SK-N-MC (cell line): ENCODE results near the gene KCNH3.

Source experiments
- DNase-seq: peaks from one replicate; pipeline ENCODE4 v3.0.0-alpha.2; 2011; ENCODE audit warnings: low read depth, low spot score
- H3K27ac ChIP-seq: fragments of 200-600 bp; sonication (generic); 2 replicates; pipeline ENCODE4 v1.5.1; 2016; ENCODE audit warnings: mixed run types
- H3K36me3 ChIP-seq: fragments of 200-600 bp; sonication (generic); 2 replicates; pipeline ENCODE4 v1.6.1; 2017; ENCODE audit warnings: antibody characterized with exemption, low read length, mixed read lengths; ENCODE audit not compliant: insufficient read depth
- H3K4me3 ChIP-seq: fragments of 200-600 bp; sonication (generic); 2 replicates; pipeline ENCODE4 v1.5.1; 2016
- H3K9ac ChIP-seq: fragments of 200-600 bp; sonication (generic); 2 replicates; pipeline ENCODE4 v1.8.0; 2017; ENCODE audit warnings: mixed run types, mixed read lengths; ENCODE audit not compliant: insufficient read length
- H3K9me3 ChIP-seq: fragments of 200-600 bp; sonication (generic); 2 replicates; pipeline ENCODE4 v1.6.1; 2017; ENCODE audit warnings: low read depth, mild to moderate bottlenecking, antibody characterized with exemption, low read length, moderate library complexity, mixed read lengths
- EZH2 ChIP-seq: fragments of 200-600 bp; sonication (generic); IDR thresholded peaks from one replicate; pipeline ENCODE4 v1.6.1; 2017; ENCODE audit warnings: antibody characterized with exemption
- FOXP2 ChIP-seq: optimal IDR thresholded peaks from 2 replicates; pipeline ENCODE3; 2011; ENCODE audit warnings: mild to moderate bottlenecking, moderate library complexity; ENCODE audit not compliant: insufficient read depth; ENCODE audit errors: extremely low read length, control extremely low read depth
- POLR2AphosphoS5 ChIP-seq: IDR thresholded peaks from 2 replicates; pipeline ENCODE4 v1.6.1; 2012; ENCODE audit warnings: mild to moderate bottlenecking, low read depth, low read length, borderline replicate concordance

KCNH3 gene

DNA sequence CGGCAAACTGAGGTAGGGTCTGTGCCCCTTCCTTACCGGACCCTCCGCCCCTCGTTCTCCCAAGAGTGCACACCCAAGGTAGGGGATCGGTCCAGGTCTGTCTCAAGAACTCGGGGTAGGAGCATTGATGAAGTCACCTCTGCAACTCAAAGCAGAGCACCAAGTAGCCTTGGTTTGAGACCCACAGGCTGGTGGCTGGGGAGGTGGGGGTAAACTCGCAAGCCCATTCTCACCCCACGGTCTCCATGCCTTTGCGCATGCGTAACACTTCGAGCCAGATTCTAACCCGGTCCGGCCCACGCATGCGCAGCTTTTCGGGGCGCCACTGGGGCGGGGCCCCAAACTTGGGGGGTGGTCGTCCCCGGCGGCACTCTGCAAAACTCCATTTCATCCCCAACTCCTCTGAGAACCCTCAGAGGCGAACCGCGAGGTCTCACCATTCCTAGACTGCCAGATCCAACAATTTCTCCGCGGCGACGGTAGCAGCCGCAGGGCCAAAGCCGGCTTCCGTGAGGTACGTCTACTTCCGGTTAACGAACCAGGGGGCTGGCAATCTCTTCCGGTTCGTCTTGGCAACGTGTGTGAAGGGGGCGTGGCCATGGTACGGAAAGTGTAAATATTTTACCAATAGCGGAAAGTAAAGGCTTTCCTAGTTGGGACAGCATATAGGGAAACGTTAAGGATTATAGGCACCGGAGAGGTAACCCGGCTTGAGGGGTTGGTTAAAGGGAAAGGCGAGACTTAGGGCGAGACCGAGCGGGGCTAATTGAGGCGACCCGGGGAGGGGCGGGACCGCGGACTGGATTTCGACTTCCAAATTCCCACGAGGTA, 29.0 kb downstream of the KCNH3 start, which contains the start of gene MCRS1:
MCRS1 (minus strand) TSS at position 532 of the 831 bp plus-strand sequence. CDS start 1,411 bp downstream, outside the sequence.
- Histone ChIP-seq H3K4me3 (peak within 1 kb of the TSS; percentile 91), H3K9me3 (no peaks in the 10 kb centered on the region), H3K27ac (peak within 1 kb of the TSS; percentile 94), H3K36me3 (peaks cover 29% of the 10 kb centered on the region), H3K9ac (peak within 1 kb of the TSS; percentile 85)
- DNase-seq, result peak; percentile 76
- TF ChIP-seq FOXP2, result no peak
- TF ChIP-seq POLR2AphosphoS5, result peak; percentile 86

GRCh38 chr12:49568442-49569162, 29.8 kb downstream of the KCNH3 start:
- TF ChIP-seq FOXP2 (no peak), POLR2AphosphoS5 (no peak), EZH2 (no peak)
- Histone ChIP-seq H3K9me3 (no peaks in the 10 kb centered on the region), H3K4me3 (peak overlapping the region; percentile 91), H3K36me3 (peaks cover 27% of the 10 kb centered on the region; the same call in 1 of the 2 replicates), H3K9ac (peak overlapping the region; percentile 85), H3K27ac (peak overlapping the region; percentile 94)
- DNase-seq, result no peak

- Histone ChIP-seq H3K4me3 (no peak overlapping the region), H3K9me3 (no peaks in the 10 kb centered on the region), H3K36me3 (peaks cover 12% of the 10 kb centered on the region; the same call in 1 of the 2 replicates), H3K9ac (no peak overlapping the region), H3K27ac (no peak overlapping the region)
- no peak for DNase-seq
- TF ChIP-seq FOXP2, result no peak
- TF ChIP-seq EZH2, result no peak
- TF ChIP-seq POLR2AphosphoS5, result no peak
These were observed 38.9 kb downstream of the KCNH3 start for GRCh38 chr12:49577589-49578315.

DNA sequence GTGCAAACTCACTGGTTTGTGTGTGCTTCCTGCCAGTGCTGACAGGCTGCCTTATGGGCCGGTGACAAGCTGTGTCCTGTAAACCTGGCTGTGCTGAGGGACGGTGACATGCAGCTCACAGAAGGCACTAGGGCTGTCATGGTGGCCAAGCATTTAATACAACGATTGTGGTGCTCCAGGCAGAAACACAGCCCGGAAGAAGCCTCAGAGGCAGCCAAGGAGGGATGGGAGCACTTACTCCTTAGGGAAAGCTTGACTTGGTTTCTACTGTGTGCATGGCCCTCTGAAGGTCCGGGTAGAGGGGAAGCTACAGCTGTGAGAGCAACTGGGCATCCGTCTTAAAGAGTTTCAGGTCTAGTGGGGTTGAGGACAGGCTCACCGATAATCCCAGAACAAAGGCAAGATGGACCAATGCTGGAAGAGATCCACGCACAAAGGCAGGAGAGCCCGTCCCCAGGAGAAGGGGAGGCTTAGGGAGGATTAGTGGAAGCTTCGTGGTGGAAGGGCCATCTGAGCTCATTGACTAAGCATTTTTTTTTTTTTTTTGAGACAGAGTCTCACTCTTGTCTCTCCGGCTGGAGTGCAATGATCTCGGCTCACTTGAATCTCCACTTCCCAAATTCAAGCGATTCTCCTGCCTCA, 39.8 kb downstream of the KCNH3 start:
- Histone ChIP-seq H3K9ac (no peak overlapping the region), H3K9me3 (no peaks in the 10 kb centered on the region), H3K36me3 (peaks cover 6% of the 10 kb centered on the region; the same call in 1 of the 2 replicates), H3K27ac (no peak overlapping the region), H3K4me3 (no peak overlapping the region)
- no peak for TF ChIP-seq FOXP2
- no peak for TF ChIP-seq POLR2AphosphoS5
- TF ChIP-seq EZH2, result no peak
- DNase-seq, result no peak

DNA sequence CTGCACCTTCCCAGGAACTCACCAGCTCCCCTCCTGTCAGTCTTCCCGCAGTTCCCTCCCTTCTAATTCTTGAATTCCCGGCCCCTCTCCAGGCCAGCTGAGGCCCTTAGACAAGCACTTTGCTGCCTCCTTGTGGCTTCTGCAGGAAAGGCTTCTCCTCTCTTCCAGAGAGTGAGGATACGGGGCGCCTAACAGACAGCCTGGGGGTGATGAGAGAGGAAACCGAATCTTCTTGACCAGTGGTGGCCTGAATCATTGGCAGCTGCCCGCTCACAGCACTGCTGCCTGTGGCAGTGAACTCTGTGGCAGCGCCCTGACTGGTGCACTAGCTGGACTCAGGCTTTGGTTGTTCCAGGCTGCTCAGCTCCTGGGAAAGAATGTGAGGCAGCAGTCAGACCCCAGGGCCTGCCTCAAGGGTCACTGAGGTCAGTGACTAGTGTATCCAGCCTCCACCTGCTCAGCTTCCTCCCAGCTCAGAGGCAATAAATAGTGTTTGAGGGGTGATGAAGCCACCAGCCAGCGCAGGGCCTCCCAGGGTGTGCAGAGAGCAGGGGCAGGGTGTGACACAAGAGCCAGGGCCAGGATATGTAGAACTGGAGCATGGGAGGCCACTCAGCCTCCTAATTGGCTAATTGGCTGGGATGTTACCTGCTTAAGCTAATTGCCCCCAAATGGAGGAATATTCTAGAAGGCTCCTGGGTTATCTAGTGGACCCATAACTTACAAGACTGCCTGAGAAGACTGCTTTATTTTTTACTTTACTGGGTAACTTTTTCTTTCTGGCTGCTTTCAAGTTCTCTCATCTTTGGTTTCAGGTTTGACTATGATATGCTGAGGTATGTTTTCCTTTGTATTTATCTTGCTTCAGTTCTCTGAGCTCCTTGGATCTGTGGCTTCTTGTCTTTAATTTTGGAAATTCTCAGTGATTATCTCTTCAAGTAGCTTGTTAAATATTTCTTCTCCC, 42.0 kb downstream of the KCNH3 start:
- Histone ChIP-seq H3K27ac (no peak overlapping the region), H3K9ac (no peak overlapping the region), H3K4me3 (no peak overlapping the region), H3K36me3 (peaks cover 2% of the 10 kb centered on the region; the same call in 1 of the 2 replicates), H3K9me3 (no peaks in the 10 kb centered on the region)
- peak; percentile 16 for DNase-seq
- TF ChIP-seq EZH2, result no peak

GRCh38 chr12:49582201-49582600, 43.4 kb downstream of the KCNH3 start:
- H3K9me3 ChIP-seq, result no peaks in the 10 kb centered on the region
- no peak overlapping the region for H3K9ac ChIP-seq
- no peak overlapping the region for H3K27ac ChIP-seq
- H3K4me3 ChIP-seq, result no peak overlapping the region
- TF ChIP-seq FOXP2, result no peak
- no peak for TF ChIP-seq EZH2
- no peak for TF ChIP-seq POLR2AphosphoS5
- DNase-seq, result no peak
- H3K36me3 ChIP-seq, result no peaks in the 10 kb centered on the region; the same call in 1 of the 2 replicates

GRCh38 chr12:49582850-49583249, 44.0 kb downstream of the KCNH3 start:
- TF ChIP-seq POLR2AphosphoS5 (no peak), FOXP2 (no peak), EZH2 (no peak)
- H3K9me3 ChIP-seq, result no peaks in the 10 kb centered on the region
- H3K9ac ChIP-seq, result no peak overlapping the region

More at GRCh38 chr12:49582850-49583249, 44.0 kb downstream of the KCNH3 start:
- no peak for DNase-seq
- Histone ChIP-seq H3K36me3 (no peaks in the 10 kb centered on the region; the same call in 1 of the 2 replicates), H3K4me3 (no peak overlapping the region), H3K27ac (no peak overlapping the region)
